Liver (tissue), 9 donors: Measurements from ENCODE around the gene TMA16. TPM values are rescaled to one million over a fixed set of nuclear protein-coding genes. Genes with fewer than 3 reads are reported as not detected.

Experiments
- DNase-seq: peaks from one replicate; pipeline ENCODE4 v3.0.0-alpha.2; 2017; ENCODE audit warnings: low spot score
- H3K27ac ChIP-seq, 2 donors: one replicate each; pipeline ENCODE4 v1.7.0; 2013; ENCODE audit warnings: inconsistent platforms in 2 of 2, low read length in 2 of 2, control low read depth in 1 of 2, low read depth in 1 of 2, mild to moderate bottlenecking in 1 of 2
- H3K27me3 ChIP-seq, 4 donors: one replicate each; pipeline versions ENCODE4 v1.6.1 to v1.7.0; 2013; ENCODE audit warnings: low read length in 3 of 4, inconsistent platforms in 1 of 4, mild to moderate bottlenecking in 1 of 4, moderate library complexity in 1 of 4; ENCODE audit not compliant: control insufficient read depth in 4 of 4, insufficient read depth in 4 of 4
- H3K36me3 ChIP-seq, 4 donors: one replicate each; pipeline versions ENCODE4 v1.6.1 to v1.7.0; 2013; ENCODE audit warnings: low read length in 3 of 4, mild to moderate bottlenecking in 3 of 4, low read depth in 1 of 4, moderate library complexity in 1 of 4; ENCODE audit not compliant: control insufficient read depth in 4 of 4, insufficient read depth in 3 of 4
- H3K4me1 ChIP-seq, 4 donors: one replicate each; pipeline versions ENCODE4 v1.6.1 to v1.7.0; 2013; ENCODE audit warnings: low read length in 3 of 4, mild to moderate bottlenecking in 3 of 4, moderate library complexity in 1 of 4; ENCODE audit not compliant: control insufficient read depth in 4 of 4, insufficient read depth in 4 of 4
- H3K4me3 ChIP-seq, 3 donors: one replicate each; pipeline versions ENCODE4 v1.6.1 to v1.7.0; 2013; ENCODE audit warnings: low read length in 3 of 3, control low read depth in 1 of 3, low read depth in 1 of 3, mild to moderate bottlenecking in 1 of 3
- H3K9ac ChIP-seq, 2 donors: one replicate each; pipeline ENCODE4 v1.7.0; 2013; ENCODE audit warnings: low read length in 2 of 2, mild to moderate bottlenecking in 2 of 2, moderate library complexity in 2 of 2, control low read depth in 1 of 2, low read depth in 1 of 2
- H3K9me3 ChIP-seq, 4 donors: one replicate each; pipeline versions ENCODE4 v1.6.1 to v1.7.0; 2013; ENCODE audit warnings: low read length in 3 of 4; ENCODE audit not compliant: control insufficient read depth in 4 of 4
- EGR1 ChIP-seq, 2 donors: IDR thresholded peaks; 2 replicates each; pipeline ENCODE4 v1.6.1; 2016 to 2018; ENCODE audit warnings: antibody characterized with exemption in 2 of 2, low read depth in 2 of 2
- FOXA1 ChIP-seq: IDR thresholded peaks from 2 replicates; pipeline ENCODE4 v1.6.1; 2016; ENCODE audit warnings: antibody characterized with exemption
- FOXA2 ChIP-seq: IDR thresholded peaks from 2 replicates; pipeline ENCODE4 v1.6.1; 2016; ENCODE audit warnings: antibody characterized with exemption
- GABPA ChIP-seq, 2 donors: IDR thresholded peaks in 1 of 2; conservative IDR thresholded peaks in 1 of 2; 2 replicates each; pipeline ENCODE4 v1.6.1; 2016; ENCODE audit warnings: antibody characterized with exemption in 2 of 2, mild to moderate bottlenecking in 1 of 2, moderate library complexity in 1 of 2
- HNF4A ChIP-seq, 2 donors: conservative IDR thresholded peaks; 2 replicates each; pipeline ENCODE4 v1.6.1; 2016; ENCODE audit warnings: antibody characterized with exemption in 2 of 2, mild to moderate bottlenecking in 2 of 2
- HNF4G ChIP-seq: IDR thresholded peaks from 2 replicates; pipeline ENCODE4 v1.6.1; 2016; ENCODE audit warnings: antibody characterized with exemption
- JUND ChIP-seq, 2 donors: IDR thresholded peaks; 2 replicates each; pipeline ENCODE4 v1.6.1; 2016; ENCODE audit warnings: antibody characterized with exemption in 2 of 2
- NR2F2 ChIP-seq: IDR thresholded peaks from 2 replicates; pipeline ENCODE4 v1.6.1; 2016; ENCODE audit warnings: antibody characterized with exemption
- RAD21 ChIP-seq, 2 donors: IDR thresholded peaks; 2 replicates each; pipeline ENCODE4 v1.6.1; 2016; ENCODE audit warnings: antibody characterized with exemption in 2 of 2, mild to moderate bottlenecking in 2 of 2
- RXRA ChIP-seq, 2 donors: IDR thresholded peaks; 2 replicates each; pipeline ENCODE4 v1.6.1; 2017 to 2018; ENCODE audit warnings: antibody characterized with exemption in 2 of 2, mild to moderate bottlenecking in 1 of 2
- SP1 ChIP-seq: IDR thresholded peaks from 2 replicates; pipeline ENCODE4 v1.6.1; 2018; ENCODE audit warnings: antibody characterized with exemption, mild to moderate bottlenecking
- TAF1 ChIP-seq: conservative IDR thresholded peaks from 2 replicates; pipeline ENCODE4 v1.6.1; 2016; ENCODE audit warnings: antibody characterized with exemption, mild to moderate bottlenecking
- YY1 ChIP-seq: IDR thresholded peaks from 2 replicates; pipeline ENCODE4 v1.6.1; 2016; ENCODE audit warnings: antibody characterized with exemption, mild to moderate bottlenecking
- WGBS: extraction: QIAGEN DNeasy Blood & Tissue Kit; methylation state at CpG from one replicate; pipeline ENCODE4 v1.1.7; 2013; 5-methylcytosine and 5-hydroxymethylcytosine counted together
- polyA plus RNA-seq, 2 donors: library from polyadenylated mRNA; stranded (reverse) in 1 of 2; unstranded in 1 of 2; fragments of 200-250 nt in 1 of 2; fragments of >200 nt in 1 of 2; fragmentation: Nextera tagmentation in 1 of 2; extraction: Ambion mirVana in 1 of 2; gene quantifications; one replicate each; pipeline versions ENCODE4 v1.2.1 to v1.2.3, GENCODE V29; 2013 to 2015
- total RNA-seq, 2 donors: library from RNA; depleted of rRNA; stranded (reverse); fragments of >200 nt; gene quantifications; one replicate each; pipeline ENCODE4 v1.2.3, GENCODE V29; 2014
- TF ChIP-seq, protein P1 (sequence below): fragments of 150-350 bp; IDR thresholded peaks from 2 replicates; pipeline ENCODE4 v1.5.1; 2017; ENCODE audit warnings: improper control_type of control experiment, low read depth, low read length; ENCODE audit not compliant: missing input control
- TF ChIP-seq, protein P2 (sequence below): IDR thresholded peaks from 2 replicates; pipeline ENCODE4 v1.6.1; 2016; ENCODE audit warnings: antibody characterized with exemption
- TF ChIP-seq, protein P3 (sequence below): IDR thresholded peaks from 2 replicates; pipeline ENCODE4 v1.6.1; 2016; ENCODE audit warnings: antibody characterized with exemption
- TF ChIP-seq, protein P4 (sequence below): IDR thresholded peaks from 2 replicates; pipeline ENCODE4 v1.6.1; 2016; ENCODE audit warnings: antibody characterized with exemption, mild to moderate bottlenecking
- TF ChIP-seq, protein P5 (sequence below): IDR thresholded peaks from 2 replicates; pipeline ENCODE4 v1.6.1; 2016; ENCODE audit warnings: antibody characterized with exemption
- donor health status: healthy.
- donor health status: healthy.
- donor health status: healthy.
- donor health status: healthy.
- donor health status: healthy.

The TMA16 gene
- total and polyA plus RNA-seq, 4 donors = 7.5 to 11.1 (median 9.6) TPM

DNA sequence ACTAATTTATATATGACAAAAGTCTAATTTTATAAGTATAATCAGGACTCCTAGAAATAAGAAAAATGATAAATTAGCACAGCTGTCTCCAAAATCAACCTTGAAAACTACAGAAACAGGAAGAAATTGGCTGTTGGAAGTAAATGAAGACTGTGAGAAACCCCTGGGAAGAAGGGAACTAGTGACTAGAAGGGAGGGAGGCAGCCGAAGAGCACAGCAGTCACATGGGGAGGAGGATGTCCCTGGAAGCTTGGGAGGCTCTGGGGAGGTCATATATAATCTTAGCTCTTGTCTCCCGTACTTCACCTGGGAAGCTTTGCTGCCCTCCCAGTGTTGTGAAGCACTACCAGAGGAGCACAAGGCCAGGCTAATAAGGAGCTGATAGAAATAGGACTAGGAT, 8.9 kb upstream of the TMA16 start:
- no peak overlapping the region for H3K9ac ChIP-seq
- no peak overlapping the region for H3K27ac ChIP-seq
- H3K4me3 ChIP-seq = no peak overlapping the region
- no peaks in the 10 kb centered on the region for H3K27me3 ChIP-seq
- no peaks in the 10 kb centered on the region for H3K9me3 ChIP-seq
- no peaks in the 10 kb centered on the region for H3K36me3 ChIP-seq
- H3K4me1 ChIP-seq = no peaks in the 10 kb centered on the region
- 59% methylated on average over 2 of the region's 2 CpGs for WGBS
- no peak for DNase-seq
- TF ChIP-seq NR2F2 = no peak
- TF ChIP-seq EGR1 (IDR thresholded peaks at IDR 0.05; ENCODE audit: low read depth in 2 of 2) = no peak
- TF ChIP-seq, protein P1, sequence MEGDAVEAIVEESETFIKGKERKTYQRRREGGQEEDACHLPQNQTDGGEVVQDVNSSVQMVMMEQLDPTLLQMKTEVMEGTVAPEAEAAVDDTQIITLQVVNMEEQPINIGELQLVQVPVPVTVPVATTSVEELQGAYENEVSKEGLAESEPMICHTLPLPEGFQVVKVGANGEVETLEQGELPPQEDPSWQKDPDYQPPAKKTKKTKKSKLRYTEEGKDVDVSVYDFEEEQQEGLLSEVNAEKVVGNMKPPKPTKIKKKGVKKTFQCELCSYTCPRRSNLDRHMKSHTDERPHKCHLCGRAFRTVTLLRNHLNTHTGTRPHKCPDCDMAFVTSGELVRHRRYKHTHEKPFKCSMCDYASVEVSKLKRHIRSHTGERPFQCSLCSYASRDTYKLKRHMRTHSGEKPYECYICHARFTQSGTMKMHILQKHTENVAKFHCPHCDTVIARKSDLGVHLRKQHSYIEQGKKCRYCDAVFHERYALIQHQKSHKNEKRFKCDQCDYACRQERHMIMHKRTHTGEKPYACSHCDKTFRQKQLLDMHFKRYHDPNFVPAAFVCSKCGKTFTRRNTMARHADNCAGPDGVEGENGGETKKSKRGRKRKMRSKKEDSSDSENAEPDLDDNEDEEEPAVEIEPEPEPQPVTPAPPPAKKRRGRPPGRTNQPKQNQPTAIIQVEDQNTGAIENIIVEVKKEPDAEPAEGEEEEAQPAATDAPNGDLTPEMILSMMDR = no peak
- TF ChIP-seq, protein P2, sequence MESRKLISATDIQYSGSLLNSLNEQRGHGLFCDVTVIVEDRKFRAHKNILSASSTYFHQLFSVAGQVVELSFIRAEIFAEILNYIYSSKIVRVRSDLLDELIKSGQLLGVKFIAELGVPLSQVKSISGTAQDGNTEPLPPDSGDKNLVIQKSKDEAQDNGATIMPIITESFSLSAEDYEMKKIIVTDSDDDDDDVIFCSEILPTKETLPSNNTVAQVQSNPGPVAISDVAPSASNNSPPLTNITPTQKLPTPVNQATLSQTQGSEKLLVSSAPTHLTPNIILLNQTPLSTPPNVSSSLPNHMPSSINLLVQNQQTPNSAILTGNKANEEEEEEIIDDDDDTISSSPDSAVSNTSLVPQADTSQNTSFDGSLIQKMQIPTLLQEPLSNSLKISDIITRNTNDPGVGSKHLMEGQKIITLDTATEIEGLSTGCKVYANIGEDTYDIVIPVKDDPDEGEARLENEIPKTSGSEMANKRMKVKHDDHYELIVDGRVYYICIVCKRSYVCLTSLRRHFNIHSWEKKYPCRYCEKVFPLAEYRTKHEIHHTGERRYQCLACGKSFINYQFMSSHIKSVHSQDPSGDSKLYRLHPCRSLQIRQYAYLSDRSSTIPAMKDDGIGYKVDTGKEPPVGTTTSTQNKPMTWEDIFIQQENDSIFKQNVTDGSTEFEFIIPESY = no peak
- TF ChIP-seq, protein P3, sequence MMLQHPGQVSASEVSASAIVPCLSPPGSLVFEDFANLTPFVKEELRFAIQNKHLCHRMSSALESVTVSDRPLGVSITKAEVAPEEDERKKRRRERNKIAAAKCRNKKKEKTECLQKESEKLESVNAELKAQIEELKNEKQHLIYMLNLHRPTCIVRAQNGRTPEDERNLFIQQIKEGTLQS = no peak
- TF ChIP-seq SP1 = no peak
- no peak for TF ChIP-seq HNF4A (conservative IDR thresholded peaks at IDR 0.05)
- TF ChIP-seq HNF4G = no peak
- TF ChIP-seq, protein P4, sequence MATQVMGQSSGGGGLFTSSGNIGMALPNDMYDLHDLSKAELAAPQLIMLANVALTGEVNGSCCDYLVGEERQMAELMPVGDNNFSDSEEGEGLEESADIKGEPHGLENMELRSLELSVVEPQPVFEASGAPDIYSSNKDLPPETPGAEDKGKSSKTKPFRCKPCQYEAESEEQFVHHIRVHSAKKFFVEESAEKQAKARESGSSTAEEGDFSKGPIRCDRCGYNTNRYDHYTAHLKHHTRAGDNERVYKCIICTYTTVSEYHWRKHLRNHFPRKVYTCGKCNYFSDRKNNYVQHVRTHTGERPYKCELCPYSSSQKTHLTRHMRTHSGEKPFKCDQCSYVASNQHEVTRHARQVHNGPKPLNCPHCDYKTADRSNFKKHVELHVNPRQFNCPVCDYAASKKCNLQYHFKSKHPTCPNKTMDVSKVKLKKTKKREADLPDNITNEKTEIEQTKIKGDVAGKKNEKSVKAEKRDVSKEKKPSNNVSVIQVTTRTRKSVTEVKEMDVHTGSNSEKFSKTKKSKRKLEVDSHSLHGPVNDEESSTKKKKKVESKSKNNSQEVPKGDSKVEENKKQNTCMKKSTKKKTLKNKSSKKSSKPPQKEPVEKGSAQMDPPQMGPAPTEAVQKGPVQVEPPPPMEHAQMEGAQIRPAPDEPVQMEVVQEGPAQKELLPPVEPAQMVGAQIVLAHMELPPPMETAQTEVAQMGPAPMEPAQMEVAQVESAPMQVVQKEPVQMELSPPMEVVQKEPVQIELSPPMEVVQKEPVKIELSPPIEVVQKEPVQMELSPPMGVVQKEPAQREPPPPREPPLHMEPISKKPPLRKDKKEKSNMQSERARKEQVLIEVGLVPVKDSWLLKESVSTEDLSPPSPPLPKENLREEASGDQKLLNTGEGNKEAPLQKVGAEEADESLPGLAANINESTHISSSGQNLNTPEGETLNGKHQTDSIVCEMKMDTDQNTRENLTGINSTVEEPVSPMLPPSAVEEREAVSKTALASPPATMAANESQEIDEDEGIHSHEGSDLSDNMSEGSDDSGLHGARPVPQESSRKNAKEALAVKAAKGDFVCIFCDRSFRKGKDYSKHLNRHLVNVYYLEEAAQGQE = no peak
- TF ChIP-seq YY1 = no peak
- TF ChIP-seq RXRA (IDR thresholded peaks at IDR 0.05) = no peak
- no peak for TF ChIP-seq TAF1
- no peak for TF ChIP-seq FOXA2
- no peak for TF ChIP-seq JUND (IDR thresholded peaks at IDR 0.05)
- TF ChIP-seq RAD21 (IDR thresholded peaks at IDR 0.05) = no peak
- no peak for TF ChIP-seq FOXA1
- TF ChIP-seq GABPA (IDR thresholded peaks at IDR 0.05 in 1 of 2, conservative IDR thresholded peaks at IDR 0.05 in 1 of 2) = no peak

DNA sequence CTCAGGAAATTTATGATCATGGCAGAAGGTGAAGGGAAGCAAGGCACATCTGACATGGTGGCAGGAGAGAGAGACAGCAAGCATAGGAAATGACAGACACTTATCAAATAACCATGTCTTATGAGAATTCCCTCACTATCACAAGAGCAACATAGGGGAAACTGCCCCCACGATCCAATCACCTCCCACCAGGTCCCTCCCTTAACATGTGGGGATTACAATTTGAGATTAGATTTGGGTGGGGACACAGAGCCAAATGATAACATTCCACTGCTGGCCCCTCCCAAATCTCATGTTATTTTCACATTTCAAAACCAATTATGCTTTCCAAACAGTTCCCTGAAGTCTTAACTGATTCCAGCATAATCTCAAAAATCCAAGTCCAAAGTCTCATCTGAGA, 8.2 kb upstream of the TMA16 start:
- no peaks in the 10 kb centered on the region for H3K36me3 ChIP-seq
- no peak overlapping the region for H3K4me3 ChIP-seq
- H3K4me1 ChIP-seq = no peaks in the 10 kb centered on the region
- WGBS = 63% methylated on average over 1 of the region's 1 CpG
- TF ChIP-seq, protein P1 = no peak
- TF ChIP-seq HNF4G (no peak), RAD21 (IDR thresholded peaks at IDR 0.05) (no peak), TAF1 (no peak), SP1 (no peak), GABPA (IDR thresholded peaks at IDR 0.05 in 1 of 2, conservative IDR thresholded peaks at IDR 0.05 in 1 of 2) (no peak), EGR1 (IDR thresholded peaks at IDR 0.05; ENCODE audit: low read depth in 2 of 2) (no peak)
- TF ChIP-seq, protein P5, sequence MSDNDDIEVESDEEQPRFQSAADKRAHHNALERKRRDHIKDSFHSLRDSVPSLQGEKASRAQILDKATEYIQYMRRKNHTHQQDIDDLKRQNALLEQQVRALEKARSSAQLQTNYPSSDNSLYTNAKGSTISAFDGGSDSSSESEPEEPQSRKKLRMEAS = no peak
- TF ChIP-seq, protein P2 = no peak
- no peaks in the 10 kb centered on the region for H3K9me3 ChIP-seq
- no peaks in the 10 kb centered on the region for H3K27me3 ChIP-seq
- H3K27ac ChIP-seq = no peak overlapping the region
- no peak overlapping the region for H3K9ac ChIP-seq
- no peak for DNase-seq
